Measurements from ENCODE around the gene C11orf42. TPM values are rescaled to one million over a fixed set of nuclear protein-coding genes. Genes with fewer than 3 reads are reported as not detected.

Gene C11orf42
- total RNA-seq: not detected in 2 replicates
- not detected in 2 replicates for polyA plus RNA-seq
- polyA plus RNA-seq (2011; cell fraction: cytosol; rRNA removed): not detected in 2 replicates
- polyA plus RNA-seq (2011; cell fraction: nucleus; rRNA removed): not detected in 2 replicates
- polyA plus RNA-seq (2012): not detected in 2 replicates
- not detected in 2 replicates for polyA minus RNA-seq
- polyA minus RNA-seq (2011; cell fraction: cytosol; rRNA and poly(A)+ RNA removed): not detected
- not detected in 2 replicates for polyA minus RNA-seq (2011; cell fraction: nucleus; rRNA and poly(A)+ RNA removed)
- Bru-seq, nascent RNA: not detected
- percentile 11 among the genes with signal in this experiment for BruChase-seq, experiment 1, labeled RNA remaining after a 6-hour chase
- not detected for BruChase-seq, experiment 2, labeled RNA remaining after a 2-hour chase
- long read RNA-seq, partial matches to known transcripts: 0 of 3 reads
- long read RNA-seq, other reads (novel, unspliced or antisense): 3 of 3 reads

GRCh38 chr11:6205366-6205765, at the start of gene C11orf42:
Gene C11orf42, plus strand, starts transcription at chr11:6205557. Its CDS starts 59 bp downstream, at chr11:6205616.
- H3K9me1 ChIP-seq (replicated peaks; ENCODE audit: control insufficient read depth, extremely low read depth, insufficient read depth, low read length): no peaks in the 10 kb centered on the region
- no peaks in the 10 kb centered on the region for H3K9me3 ChIP-seq (replicated peaks; ENCODE audit: control insufficient read depth, insufficient read depth, low read length)
- no peak within 1 kb of the TSS for H3K4me3 ChIP-seq (replicated peaks in 1 of 3; ENCODE audit: insufficient read depth in 1 of 3, low read depth in 1 of 3, low read length in 3 of 3)
- CTCF ChIA-PET: no interaction called here
- TF ChIP-seq POLR2AphosphoS5 (IDR thresholded peaks at IDR 0.05; ENCODE audit: insufficient read depth, low read depth, low read length) (no peak), FOS (IDR thresholded peaks at IDR 0.05; ENCODE audit: borderline replicate concordance, insufficient read depth, low read length) (no peak), MAX (IDR thresholded peaks at IDR 0.05; ENCODE audit: insufficient read depth, insufficient read length) (no peak), GATA2 (IDR thresholded peaks at IDR 0.05; ENCODE audit: insufficient read depth, insufficient read length, low read depth, low read length) (no peak), EZH2 (IDR thresholded peaks at IDR 0.05; ENCODE audit: borderline replicate concordance, low read depth, low read length, severe bottlenecking) (no peak), JUN (IDR thresholded peaks at IDR 0.05; ENCODE audit: borderline replicate concordance, insufficient read depth, insufficient read length, low read depth) (no peak), MYC (IDR thresholded peaks at IDR 0.05; ENCODE audit: low read depth, low read length) (no peak), POLR2A (IDR thresholded peaks at IDR 0.05; ENCODE audit: low read depth, low read length) (no peak), CTCF (IDR thresholded peaks at IDR 0.05; ENCODE audit: extremely low read depth in 1 of 2, insufficient read depth in 1 of 2, low read depth in 1 of 2, low read length in 2 of 2) (no peak)
- no peak within 1 kb of the TSS for H3K4me2 ChIP-seq (ENCODE audit: insufficient read depth, low read length)
- H4K20me1 ChIP-seq (replicated peaks; ENCODE audit: control insufficient read depth, extremely low read depth, insufficient read depth, low read length): no peaks in the 10 kb centered on the region
- no TSS peak for BruUV-seq (replicated peaks)
- no peak for DNase-seq (ENCODE audit: low read depth, low spot score)
- FAIRE-seq: no peak
- H2AFZ ChIP-seq (ENCODE audit: low read depth, low read length): no peak within 1 kb of the TSS
- peaks cover 0 to 5% of the 10 kb centered on the region in 2 experiments for H3K36me3 ChIP-seq (ENCODE audit: control insufficient read depth in 2 of 2, extremely low read depth in 1 of 2, insufficient read depth in 2 of 2, low read length in 2 of 2)
- H3K27me3 ChIP-seq (ENCODE audit: control insufficient read depth in 2 of 2, insufficient read depth in 2 of 2, low read length in 2 of 2): no peaks in the 10 kb centered on the region
- intact Hi-C loops (cut with micrococcal nuclease) (no loop called here), dilution Hi-C loops (cut with MboI; ENCODE audit: extremely low pct_ligation_motif_present, low sequenced_read_pairs) (no loop called here)
- H3K4me1 ChIP-seq (ENCODE audit: control insufficient read depth, extremely low read depth, insufficient read depth, low read length): no peaks in the 10 kb centered on the region
- no peak within 1 kb of the TSS for H3K9ac ChIP-seq (replicated peaks; ENCODE audit: extremely low read depth, insufficient read depth, low read length)
- H3K79me2 ChIP-seq (ENCODE audit: control insufficient read depth, insufficient read depth, low read length): no peaks in the 10 kb centered on the region
- POLR2A ChIA-PET: no interaction called here
- no peak within 1 kb of the TSS for H3K27ac ChIP-seq (ENCODE audit: insufficient read depth, low read depth, low read length)

All from endothelial cell of umbilical vein (primary cell).